CD4-positive, alpha-beta T cell treated with Interleukin-4 for 1 hour (primary cell): Measurements from ENCODE around the gene CCSER1.
"Not testable (repeated sequence)": the region's sequence is repeated elsewhere in the genome, so short reads cannot be mapped to it uniquely, and the experiment has no call there.

ENCODE experiments used
- DNase-seq, 2 donors: peaks; one replicate each; pipeline ENCODE4 v3.0.0-alpha.2; 2020 to 2022

Gene CCSER1

DNA sequence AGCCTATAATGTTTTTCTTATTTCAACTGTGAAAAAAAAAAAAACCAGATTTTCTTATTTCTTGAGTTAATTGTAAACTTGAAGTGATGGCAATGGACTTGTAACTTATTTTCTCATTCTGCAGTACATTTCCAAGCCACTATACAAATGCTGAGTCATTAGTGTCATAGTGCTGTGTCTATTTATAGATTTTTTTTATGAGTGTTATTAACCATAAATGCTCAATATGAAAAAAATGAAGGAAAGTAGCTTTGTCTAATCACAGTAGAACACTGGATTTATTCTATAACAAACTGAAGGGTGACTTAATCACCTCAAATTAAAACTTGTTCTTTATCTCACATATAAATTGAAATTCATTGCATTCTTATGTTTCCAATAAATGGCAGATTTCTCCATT is 718.6 kb downstream of the CCSER1 start:
- no peak for DNase-seq

DNA sequence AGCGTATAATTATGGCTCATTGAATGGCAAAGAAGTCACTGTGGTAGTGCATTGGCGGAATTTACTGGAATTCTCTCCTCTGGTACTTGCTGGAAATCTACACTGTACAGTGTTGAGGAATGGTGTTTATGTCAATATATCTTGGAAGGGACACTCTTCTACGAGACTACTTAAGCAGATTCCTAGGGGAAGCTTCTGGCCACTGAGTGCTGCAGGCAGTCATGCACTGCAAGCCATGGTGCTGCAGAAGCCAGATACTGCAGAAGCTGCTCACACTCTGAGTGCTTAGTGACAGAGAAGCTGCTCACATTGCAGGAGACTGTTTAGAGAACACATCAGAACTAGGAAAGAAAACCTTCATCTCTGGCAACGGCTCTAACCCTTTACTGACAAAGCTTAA is 725.0 kb downstream of the CCSER1 start:
- no peak for DNase-seq

DNA sequence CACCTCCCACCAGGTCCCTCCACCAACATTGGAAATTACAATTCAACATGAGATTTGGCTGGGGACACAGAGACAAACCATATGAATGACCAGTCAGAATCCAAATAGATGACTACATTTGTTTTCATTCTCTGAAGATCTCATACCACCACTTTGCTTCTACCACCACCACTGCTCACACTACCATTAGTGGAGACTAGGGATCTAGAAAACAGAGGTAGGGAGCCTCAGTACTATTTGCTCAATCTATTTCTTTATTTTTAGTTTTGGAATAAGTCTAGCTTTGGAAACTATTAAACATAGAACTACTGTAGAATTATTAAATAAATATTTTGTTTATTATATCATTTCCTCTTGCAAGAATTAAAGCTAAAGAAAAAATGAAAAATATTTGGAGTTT is 727.9 kb downstream of the CCSER1 start:
- DNase-seq, result no peak

DNA sequence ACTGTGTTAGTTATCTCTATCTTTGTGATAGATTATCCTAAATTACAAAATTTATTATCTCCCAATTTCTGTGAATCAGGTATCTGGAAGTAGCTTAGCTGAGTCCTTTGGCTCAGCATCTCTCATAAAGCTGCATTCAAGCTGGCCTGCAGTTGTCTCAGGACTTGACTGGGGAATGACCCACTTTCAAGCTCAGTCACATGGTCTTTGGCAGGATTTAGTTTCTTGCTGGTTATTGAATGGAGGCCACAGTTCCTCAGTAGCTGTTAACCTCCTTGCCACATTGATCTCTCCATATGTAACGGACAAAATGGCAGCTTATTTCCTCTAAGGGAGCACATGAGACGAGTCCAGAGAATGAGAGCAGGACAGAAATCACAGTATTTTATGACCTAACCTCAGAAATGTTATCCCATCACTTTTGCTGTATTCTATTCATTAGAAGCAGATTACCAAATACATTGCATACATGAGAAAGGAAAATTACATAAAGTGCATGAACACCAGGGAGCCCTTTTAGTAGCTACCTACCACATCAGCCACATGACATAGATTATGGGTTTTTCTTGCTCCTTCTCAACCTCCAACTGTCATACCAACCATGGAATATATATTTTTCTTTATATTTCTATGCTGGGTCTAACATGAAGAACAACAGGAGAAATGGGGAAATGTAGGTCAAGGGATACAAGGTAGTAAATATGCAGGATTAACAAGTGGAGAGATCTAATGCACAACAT is 730.1 kb downstream of the CCSER1 start:
- no peak for DNase-seq

DNA sequence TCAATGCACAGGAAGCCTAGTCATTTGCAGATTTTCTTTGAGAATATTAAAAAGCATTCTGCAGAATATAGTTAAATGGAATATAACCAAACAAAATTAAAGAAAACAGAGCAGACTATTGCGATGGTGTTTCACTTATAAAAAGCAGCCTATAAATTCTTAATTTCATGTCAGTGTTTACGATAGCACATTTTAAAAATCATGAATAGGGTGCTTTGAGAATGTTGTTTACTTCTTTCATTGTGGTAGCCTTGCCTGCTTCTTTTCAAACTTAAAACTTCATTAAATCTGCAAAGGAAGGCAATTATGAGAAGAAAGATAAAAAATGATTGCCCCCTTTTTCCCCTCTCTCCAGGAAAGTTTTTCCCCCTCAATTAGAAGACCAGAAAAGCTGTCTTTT is 748.6 kb downstream of the CCSER1 start:
- DNase-seq, result no peak

DNA sequence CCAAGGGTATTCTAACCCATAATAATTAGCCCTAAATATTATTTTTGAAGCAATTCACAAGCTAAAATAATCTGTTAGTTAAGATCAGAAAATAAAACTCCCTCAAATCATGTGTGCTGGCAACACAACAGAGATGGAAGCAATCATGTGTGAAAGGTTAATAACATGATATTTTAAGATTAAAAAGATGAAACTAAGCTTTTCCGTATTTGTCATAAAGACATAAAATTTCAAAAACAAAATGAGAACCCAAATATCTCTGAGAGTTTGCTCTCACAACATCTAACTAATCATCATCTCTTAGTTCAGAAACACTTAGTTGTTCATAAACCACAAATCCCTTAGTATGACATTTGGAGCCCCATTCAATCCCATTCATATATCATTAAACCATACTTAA is 749.1 kb downstream of the CCSER1 start:
- DNase-seq, result no peak

DNA sequence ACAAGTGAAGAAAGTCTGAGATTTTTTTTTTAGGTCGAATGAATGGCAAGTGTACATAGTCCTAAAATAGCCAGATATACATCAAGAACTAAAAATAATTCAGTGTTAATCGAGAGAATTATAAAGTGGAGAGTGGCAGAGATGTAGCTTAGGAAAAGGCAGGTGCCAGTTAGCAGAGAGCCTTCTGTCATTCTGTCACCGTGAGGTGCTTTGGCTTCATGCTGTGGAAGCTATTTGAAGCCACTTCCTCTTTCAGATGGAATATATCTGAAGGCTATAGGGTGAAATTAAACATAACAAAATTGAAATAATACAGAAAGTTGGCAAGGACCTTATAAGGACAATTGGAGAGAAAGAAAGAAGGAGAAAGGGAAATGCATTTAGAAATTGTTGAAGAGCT is 756.3 kb downstream of the CCSER1 start:
- no peak for DNase-seq

DNA sequence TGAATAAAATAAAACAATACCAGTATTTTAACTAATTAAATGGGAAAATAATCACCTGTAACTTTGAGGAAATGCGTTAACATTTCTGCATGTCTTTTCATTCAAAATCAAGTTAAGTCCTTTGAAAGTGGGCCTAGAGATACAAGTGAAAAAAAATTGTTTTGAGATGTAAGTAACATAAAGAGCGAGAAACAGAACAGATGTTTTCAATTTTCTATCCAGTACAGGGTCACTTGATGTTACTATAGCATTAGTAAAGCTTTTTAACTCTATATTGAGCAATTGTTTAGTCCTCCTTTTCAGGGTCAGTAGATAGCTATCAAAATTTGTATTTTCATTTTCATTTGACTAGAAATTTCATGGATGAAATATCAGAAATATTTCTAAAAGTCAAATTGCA is 761.4 kb downstream of the CCSER1 start:
- DNase-seq, result no peak

DNA sequence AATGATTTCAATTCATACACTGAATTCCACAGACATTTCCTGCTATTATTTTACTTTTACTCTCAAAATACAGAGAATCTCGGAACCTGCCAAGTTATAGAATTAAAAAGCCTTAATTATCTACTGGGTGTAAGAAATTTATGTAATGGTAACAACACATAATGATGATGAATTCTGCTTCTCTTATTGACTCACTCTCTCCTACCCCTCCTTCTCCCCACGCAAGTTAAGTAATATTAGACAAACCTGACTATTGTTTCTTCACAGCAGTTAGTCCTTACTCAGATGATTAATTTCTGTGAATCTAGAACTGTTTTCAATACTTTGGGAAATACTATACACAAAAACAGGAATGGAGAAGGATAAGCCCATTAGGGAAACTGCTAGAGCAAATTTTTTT is 762.0 kb downstream of the CCSER1 start:
- no peak for DNase-seq

DNA sequence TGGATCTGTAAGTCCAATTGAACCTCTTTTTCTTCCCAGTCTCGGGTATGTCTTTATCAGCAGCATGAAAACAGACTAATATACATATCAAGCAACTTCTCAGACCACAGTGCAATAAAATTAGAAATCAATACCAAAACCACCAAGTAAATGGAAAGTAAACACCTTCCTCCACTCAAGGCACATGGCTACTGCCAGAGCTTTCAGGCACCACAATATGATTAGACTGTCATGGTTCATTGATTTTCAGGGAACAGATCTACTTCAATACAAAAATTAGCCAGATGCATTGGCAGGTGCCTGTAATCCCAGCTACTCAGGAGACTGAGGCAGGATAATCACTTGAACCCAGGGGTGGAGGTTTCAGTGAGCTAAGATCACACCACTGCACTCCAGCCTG is 776.2 kb downstream of the CCSER1 start:
- DNase-seq, result not testable (repeated sequence)

DNA sequence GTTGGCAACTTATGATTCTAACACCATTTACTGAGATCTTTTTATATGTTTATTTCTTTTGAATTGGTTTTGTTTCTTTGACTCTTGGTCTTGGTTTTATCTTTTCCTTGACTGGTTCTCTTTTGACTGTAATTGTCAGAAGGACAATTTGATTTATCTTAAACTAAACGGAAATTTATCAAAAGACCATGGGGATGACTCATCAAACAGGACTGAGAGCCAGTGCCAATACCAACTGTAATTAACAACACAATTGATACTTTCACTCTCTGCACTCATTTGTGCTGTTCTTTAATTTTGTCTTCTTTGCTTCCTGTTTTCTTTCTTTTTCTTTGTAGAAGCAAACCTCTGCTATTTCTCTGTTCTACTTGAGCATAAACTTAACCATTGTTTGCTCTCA is 776.8 kb downstream of the CCSER1 start:
- DNase-seq, result no peak

DNA sequence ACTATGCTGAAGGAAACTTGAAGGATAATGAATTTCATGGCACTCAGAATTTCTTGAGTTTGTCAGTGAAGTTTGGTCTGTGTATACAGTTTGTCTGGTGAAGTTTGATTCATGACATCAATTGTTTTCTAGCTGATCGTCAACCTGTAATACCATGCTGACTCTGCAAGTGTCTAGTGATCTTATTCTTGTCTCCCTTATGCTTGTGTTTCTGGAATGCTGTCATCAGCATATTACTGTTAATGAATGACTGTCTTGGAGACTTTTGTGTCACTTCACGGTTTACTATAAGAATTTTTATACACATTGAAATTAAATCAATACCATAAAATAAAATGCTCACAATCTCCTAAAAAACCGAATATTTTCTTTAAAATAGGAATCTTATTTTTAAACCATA is 779.0 kb downstream of the CCSER1 start:
- no peak for DNase-seq

DNA sequence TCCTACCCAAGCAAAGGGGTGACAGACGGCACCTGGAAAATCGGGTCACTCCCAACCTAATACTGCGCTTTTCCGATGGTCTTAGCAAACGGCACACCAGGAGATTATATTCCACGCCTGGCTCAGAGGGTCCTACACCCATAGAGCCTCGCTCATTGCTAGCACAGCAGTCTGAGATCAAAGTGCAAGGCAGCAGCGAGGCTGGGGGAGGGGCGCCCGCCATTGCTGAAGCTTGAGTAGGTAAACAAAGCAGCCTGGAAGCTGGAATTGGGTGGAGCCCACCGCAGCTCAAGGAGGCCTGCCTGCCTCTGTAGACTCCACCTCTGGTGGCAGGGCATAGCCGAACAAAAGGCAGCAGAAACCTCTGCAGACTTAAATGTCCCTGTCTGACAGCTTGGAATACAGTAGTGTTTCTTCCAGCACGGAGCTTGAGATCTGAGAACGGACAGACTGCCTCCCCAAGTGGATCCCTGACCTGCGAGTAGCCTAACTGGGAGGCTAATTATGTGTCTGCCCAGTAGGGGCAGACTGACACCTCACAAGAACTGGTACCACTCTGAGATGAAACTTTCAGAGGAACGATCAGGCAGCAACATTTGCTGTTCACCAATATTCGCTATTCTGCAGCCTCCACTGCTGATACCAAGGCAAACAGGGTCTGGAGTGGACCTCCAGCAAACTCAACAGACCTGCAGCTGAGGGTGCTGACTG is 784.7 kb downstream of the CCSER1 start:
- DNase-seq, result not testable (repeated sequence)

DNA sequence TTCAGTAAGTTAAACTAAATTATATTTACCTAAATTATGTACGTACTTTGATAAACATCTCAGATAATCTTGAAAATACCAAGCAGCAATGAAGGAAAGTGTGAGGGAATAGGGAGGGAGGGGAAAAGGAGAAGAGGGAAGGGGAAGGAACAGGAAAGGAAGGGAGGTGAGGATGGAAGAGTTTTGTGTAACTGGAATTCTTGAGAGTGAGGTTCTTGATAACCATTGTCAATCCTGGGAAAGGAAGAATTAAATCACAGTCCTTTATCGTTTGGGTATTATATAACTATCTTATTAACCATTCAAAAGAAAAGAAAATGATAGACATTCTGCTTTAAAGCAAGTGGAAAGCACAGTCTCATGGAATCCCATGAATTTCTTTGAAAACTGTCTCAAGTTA is 795.0 kb downstream of the CCSER1 start:
- no peak for DNase-seq

DNA sequence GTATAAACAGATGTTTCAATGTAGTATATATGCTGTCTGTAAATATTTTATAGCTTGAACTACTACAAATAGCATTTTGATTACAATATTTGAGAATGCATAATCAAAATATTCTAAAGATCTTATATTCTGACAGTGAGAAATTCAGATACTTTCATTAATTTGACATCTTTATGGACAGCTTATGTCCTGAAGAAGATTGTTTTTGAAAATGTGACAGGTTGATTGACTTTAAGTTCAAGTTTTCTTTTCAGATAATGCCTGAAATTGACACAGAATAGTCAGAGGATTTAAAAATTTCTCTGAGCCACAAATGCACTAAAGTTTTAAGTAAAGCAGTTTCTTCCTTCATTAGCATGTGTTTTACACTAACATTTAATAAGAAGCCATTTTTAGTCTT is 799.8 kb downstream of the CCSER1 start:
- DNase-seq, result no peak

DNA sequence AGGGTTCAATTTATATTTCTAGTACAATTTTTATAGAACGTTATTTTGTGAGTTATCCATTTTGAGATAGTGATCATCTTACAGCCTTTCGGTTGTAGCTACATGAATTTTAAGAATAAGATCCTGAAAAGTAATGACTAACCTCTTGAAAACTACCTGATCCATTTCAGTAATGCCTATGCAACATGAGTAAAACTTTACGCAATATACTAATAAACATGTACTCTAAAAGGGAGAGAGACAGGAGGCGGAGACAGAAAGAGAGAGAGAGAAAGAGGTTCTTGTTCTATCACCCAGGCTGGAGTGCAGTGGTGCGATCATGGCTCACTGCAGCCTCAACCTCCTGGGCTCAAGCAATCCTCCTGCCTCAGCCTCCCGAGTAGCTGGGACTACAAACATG is 816.1 kb downstream of the CCSER1 start:
- no peak for DNase-seq

DNA sequence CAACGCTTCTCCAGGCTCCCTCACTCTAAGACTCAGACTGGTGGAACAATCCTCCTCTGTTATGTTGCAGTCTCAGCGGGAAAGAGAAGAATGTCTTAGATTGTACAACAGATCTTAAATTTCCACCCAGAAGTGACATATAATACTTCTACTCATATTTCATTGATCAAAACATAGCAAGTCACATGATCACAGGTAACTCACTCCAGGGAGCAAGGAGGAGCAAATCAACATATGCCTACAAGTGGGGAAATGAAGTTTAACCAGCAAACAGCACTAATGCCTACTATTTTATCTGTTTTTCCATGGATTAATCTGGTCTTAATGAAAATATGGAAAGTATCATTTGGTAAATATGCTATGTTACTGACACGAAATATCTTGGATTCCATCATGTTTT is 819.8 kb downstream of the CCSER1 start:
- DNase-seq, result no peak

DNA sequence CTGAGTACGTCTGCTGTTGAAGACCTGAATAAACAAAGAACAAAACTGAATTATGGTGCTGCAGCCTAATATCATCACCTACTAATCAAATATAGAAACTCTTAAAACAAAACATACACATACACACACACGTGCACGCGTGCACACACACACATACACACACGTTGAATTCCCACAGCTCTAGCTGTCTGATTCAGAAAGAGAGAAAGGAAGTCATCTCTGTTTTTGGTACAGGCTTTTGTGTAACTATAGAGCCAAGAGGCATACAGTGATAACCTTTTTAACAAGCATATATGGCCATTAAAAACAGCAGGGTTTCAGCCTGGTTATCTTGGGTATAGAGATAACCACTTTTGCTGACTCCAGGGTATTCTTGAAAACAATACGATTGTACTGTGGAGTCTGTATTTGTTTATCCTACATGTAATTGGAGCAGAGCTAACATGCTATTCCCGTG is 823.2 kb downstream of the CCSER1 start:
- DNase-seq, result no peak

DNA sequence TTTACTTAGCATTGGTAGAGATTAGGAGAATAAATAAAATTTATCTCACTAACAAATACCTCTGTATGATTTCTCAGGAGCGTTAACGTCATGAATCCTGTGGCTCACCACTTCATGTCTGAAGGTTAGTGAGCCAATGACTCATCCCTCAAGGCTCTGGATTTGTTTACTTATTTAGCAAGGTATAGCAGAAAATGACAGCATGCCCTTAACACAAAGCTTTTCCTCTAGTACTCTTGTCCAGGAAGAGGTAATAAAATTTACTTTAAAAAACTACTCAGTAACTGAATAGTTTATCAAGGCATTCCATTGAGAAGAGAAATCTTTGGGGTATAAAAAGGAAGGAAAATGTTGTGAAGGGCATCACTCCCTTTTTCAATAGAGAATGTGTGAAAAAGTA is 823.8 kb downstream of the CCSER1 start:
- no peak for DNase-seq

DNA sequence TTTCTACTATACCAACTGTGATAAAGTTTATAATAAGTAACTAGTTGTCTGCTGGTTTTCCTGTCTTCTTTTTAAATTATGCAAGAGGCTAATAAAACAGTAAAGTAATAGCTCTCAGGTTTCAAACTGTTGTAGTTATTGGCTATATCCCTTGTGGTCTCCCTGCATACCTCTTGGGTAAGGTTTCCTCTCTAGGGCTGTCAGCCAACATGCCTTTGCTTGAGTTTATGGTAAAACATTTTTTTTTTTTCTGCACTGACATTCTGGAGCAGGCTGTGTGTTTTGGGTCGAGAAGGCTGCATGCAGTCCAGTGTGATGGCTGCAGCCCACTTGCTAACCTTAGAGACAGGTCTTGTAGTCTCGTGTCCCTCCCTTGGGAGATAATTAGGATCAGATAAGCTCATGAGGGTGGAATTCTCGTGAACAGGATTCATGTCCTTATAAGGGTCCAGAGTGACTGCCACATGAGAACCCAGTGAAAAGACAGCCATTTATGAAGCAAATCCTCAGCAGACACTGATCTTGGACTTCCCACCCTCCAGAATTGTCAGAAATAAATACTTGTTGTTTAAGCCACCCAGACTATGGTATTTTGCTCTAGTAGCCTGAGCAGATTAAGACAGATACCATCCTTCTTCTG is 831.2 kb downstream of the CCSER1 start:
- DNase-seq, result no peak

DNA sequence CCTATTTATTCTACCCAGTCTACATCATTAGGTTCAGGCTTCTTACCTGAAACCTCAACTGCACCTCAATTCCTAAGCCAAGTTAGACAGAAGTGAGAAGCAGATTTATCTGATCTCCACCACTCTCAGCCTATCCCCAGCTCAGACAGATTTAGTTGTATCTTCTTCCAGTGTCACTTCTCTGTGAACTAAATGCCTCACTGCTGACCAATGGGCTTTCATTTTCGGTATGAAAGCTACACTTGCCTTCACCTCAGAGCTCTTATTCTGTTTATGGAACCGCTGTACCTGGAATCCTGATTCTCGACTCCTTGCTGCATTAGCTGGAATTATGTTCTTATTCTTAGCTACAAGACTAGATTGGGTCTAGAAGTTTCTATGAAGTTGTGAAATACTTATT is 833.2 kb downstream of the CCSER1 start:
- no peak for DNase-seq

DNA sequence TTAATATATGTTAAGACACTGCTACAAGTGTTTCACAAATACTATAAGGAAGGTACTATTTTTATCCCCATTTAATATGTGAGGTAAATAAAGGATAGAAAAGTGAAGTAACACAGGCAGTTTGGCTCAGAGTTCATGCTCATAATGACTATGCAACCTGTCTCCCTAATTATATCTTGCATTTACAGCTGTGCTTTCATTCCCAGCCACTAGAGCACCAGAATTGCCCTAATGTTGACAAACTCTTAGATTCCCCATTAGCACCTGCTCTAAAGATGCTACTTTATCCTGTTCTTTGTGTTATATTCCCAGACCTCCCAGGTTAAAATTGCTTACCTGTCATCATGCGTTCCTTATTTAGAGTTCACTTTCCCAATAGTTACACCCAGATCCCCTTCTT is 833.6 kb downstream of the CCSER1 start:
- DNase-seq, result no peak

DNA sequence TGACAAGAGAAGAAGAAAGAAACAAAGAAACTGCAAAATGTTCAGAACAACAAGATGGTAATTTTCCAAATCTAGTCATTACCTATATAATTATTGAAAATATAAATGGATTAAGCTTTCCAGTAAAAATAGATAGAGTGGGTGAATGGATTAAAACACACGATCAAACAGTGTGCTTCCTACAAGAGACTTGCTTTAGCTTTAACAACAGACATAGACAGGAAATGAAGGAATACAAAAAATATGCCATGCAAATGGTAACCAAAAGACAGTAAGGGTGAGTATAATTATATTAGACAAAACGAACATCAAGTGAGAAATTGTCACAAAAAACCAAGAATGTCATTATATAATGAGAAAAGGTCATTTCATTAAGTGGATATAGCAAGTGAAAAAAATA is 842.8 kb downstream of the CCSER1 start:
- no peak for DNase-seq

DNA sequence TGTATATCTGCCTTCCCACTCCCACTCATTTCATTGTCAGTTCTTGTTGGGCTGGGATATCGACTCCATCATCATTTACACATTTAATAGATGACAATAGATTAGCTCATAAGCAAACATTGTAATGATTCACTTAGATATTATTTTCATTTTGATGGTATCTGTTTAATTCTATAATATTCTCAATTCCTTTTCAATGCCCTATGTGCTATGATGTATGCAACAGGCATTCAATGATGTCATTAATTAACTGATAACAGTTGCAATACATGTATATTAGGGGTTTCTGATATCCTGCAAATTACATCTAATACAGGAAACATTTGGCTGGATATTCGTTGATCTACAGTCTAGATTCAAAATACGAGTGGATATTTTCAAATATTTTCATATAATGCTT is 850.5 kb downstream of the CCSER1 start:
- no peak for DNase-seq
